Measurements from ENCODE around the gene HAUS1. TPM values are rescaled to one million over a fixed set of nuclear protein-coding genes. Genes with fewer than 3 reads are reported as not detected.
"Not testable (repeated sequence)": the region's sequence is repeated elsewhere in the genome, so short reads cannot be mapped to it uniquely, and the experiment has no call there.

HAUS1 gene
- total RNA-seq, 1 donor from 2014 or later = 7.8 TPM

- intact Hi-C loops (cut with DNase I) = loop anchor here (1.0 to 2.0 kb wide), 2 partner anchors 24 to 510 kb away; no protein-coding TSS in a partner anchor
- DNase-seq (ENCODE audit: low spot score) = peak; percentile 35
Observed at GRCh38 chr18:46148810-46149209, 44.6 kb downstream of the HAUS1 start.

- intact Hi-C loops (cut with DNase I) = no loop called here
- DNase-seq (ENCODE audit: low spot score) = no peak
Observed at GRCh38 chr18:46152436-46152807, 48.2 kb downstream of the HAUS1 start.

- no peak for DNase-seq (ENCODE audit: low spot score)
- intact Hi-C loops (cut with DNase I) = no loop called here
Observed at GRCh38 chr18:46152808-46153617, 48.8 kb downstream of the HAUS1 start.

DNA sequence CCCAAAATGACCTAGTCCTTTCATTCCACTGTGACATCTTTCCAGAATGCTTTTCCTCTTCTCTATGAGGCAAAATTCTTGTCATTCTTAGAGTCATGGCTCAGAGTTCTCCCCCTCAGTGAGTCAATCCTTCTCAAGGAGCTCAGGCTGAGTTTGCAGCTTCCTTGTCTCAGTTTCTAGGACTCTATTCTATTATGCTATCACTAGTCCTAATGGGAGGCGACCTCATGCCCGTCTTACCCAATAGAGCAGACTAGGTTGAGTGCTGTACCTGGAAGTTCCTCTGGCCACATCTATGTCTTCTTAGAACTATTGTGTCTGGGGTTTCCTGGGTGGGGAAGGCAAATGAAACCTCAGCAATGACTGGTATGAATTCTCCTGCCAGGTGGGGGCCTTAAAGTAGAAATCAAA is 51.5 kb downstream of the HAUS1 start:
- intact Hi-C loops (cut with DNase I) = no loop called here

GRCh38 chr18:46156124-46156745 is 52.0 kb downstream of the HAUS1 start:
- intact Hi-C loops (cut with DNase I) = no loop called here

More for the DNA sequence above, 51.5 kb downstream of the HAUS1 start:
- DNase-seq (ENCODE audit: low spot score) = no peak

DNA sequence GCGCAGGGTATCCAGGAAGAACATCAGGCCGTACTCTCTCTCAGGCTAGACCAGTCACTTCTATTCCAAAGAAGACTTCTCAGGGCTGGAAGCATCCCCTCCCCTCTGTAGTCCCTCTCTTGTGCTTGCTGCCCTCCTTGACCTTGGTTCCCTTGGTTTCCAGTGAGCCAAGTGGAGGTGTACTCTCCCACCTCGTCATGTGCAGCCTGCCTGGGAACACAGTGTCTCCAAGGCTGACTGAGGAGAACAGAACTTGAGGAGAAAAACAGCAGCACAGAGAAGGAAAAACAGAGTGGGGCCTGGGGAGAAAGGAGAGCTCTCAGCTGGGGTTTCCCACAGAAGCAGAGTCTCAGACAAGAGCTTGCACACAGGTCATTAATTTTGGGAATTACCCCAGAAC is 52.7 kb downstream of the HAUS1 start:
- DNase-seq (ENCODE audit: low spot score) = no peak
- intact Hi-C loops (cut with DNase I) = no loop called here

More at GRCh38 chr18:46156124-46156745, 52.0 kb downstream of the HAUS1 start:
- DNase-seq (ENCODE audit: low spot score) = no peak

DNA sequence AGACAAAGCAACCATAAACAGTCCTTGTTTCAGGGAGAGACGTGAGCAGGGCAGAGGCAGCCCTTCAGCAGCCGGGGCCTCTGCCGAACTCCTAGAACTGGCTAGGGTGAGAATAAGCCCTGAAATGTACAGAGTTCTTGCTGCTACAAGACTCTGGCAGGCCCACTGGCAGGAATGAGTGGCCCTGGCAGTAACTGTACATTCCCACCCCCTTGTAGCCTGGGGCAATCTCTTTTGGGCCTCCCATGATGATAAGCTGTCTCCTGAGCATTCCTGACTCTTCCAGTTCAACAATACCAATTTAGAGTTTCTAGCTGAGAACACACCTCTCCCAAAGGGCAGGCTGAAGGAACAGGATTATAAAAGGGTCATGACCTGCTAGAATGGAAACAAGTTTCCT is 54.3 kb downstream of the HAUS1 start:
- intact Hi-C loops (cut with DNase I) = no loop called here
- peak; percentile 41 for DNase-seq (ENCODE audit: low spot score)

GRCh38 chr18:46160050-46160798 is 56.0 kb downstream of the HAUS1 start:
- intact Hi-C loops (cut with DNase I) = no loop called here
- DNase-seq (ENCODE audit: low spot score) = no peak

DNA sequence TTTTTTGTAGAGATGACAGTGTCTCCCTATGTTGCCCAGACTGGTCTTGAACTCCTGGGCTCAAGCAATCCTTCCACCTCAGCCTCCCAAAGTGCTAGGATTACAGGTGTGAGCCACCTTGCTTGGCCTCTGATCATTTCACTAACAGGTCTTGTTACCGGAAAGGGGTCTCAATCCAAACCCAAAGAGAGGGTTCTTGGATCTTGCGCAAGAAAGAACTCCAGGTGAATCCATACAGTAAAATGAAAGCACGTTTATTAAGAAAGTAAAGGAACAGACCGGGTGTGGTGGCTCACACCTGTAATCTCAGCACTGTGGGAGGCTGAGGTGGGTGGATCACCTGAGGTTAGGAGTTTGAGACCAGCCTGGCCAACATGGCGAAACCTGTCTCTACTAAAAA is 56.7 kb downstream of the HAUS1 start:
- peak; percentile 47 for DNase-seq (ENCODE audit: low spot score)
- intact Hi-C loops (cut with DNase I) = not testable (repeated sequence)

GRCh38 chr18:46161703-46162396 is 57.7 kb downstream of the HAUS1 start:
- peak; percentile 41 for DNase-seq (ENCODE audit: low spot score)
- intact Hi-C loops (cut with DNase I) = no loop called here

GRCh38 chr18:46163091-46163490 is 58.9 kb downstream of the HAUS1 start:
- intact Hi-C loops (cut with DNase I) = no loop called here
- DNase-seq (ENCODE audit: low spot score) = no peak

DNA sequence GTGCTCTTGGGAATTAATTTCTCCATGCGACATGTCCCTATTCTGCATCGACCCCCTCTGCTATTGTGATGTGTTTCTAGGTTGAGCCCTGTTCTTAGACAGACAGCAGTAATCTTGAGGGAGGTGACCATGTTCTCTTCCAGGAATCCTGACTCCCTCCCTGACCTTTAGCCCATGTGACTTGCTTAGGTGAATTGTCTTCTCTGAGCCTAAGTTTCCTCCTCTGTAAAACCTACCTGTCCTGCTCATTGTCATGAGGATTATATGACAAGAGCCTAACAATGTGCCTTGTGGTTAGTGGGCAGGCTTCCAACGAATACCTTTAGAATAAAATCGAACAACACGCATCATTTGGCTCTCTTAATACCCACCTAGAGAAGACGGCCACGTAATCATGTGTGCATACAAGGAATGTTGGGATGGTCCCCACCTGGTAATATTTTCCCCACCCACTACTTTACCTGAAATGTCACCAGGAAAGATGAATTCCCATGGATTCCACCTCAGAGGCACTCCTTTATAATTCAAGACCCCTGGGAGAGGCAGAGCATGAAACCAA is 59.8 kb downstream of the HAUS1 start:
- no peak for DNase-seq (ENCODE audit: low spot score)
- intact Hi-C loops (cut with DNase I) = no loop called here

- intact Hi-C loops (cut with DNase I); DNase-seq (ENCODE audit: low spot score): not testable (repeated sequence)
Observed at GRCh38 chr18:46164502-46164901, 60.3 kb downstream of the HAUS1 start.

GRCh38 chr18:46164920-46165319 is 60.7 kb downstream of the HAUS1 start:
- DNase-seq (ENCODE audit: low spot score) = no peak
- intact Hi-C loops (cut with DNase I) = no loop called here

DNA sequence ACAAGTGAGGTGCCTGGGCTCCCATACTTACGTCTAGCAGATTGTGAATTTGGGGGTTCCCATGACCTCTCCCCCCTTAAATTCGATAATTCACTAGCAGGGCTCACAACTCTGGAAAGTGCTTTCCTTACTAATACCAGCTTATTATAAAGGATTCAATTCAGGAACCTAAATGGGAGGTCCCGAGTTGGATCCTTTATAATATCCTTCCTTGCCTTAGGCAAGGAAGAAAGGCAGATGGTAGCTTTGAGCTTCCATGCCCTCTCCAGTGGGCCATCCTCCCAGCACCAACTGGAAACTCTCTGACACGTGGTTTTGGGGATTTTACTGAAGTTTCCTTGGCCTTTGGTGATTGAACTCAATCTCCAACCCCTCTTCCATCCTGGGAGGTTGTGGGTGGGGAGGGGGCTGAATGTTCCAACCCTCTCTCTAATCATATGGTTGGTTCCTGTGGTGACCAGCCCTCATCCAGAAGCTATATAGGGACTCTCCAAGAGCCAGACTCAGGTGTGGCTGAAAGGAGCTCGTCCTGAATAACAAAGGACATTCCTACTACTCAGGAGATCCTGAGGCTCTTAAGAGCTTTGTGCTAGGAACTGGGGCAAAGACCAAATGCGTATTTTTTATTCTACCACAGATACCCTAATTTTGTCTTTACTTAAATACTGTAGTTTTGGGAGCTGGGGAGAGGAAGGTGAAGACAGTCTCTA is 62.2 kb downstream of the HAUS1 start:
- intact Hi-C loops (cut with DNase I) = no loop called here
- DNase-seq (ENCODE audit: low spot score) = no peak

DNA sequence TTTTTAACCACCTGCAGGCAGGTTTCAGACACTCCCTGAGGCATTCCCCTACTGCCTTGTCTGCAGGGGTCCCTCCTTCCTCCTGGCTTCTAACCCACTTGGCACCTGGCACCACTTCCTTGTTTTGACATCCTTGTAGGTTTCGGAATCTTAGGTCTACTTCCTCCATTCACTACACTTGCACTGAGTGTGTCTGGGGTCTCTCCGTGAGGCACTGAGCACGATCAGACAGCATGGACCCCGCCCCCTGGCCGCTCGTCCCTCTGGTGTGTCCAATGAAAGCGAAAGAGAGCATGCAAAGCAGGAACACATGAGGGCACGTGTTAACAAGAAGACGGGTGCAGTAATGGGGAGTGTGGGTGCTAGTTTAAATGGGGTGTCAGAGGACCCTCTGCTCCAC is 63.8 kb downstream of the HAUS1 start:
- no peak for DNase-seq (ENCODE audit: low spot score)
- intact Hi-C loops (cut with DNase I) = no loop called here

DNA sequence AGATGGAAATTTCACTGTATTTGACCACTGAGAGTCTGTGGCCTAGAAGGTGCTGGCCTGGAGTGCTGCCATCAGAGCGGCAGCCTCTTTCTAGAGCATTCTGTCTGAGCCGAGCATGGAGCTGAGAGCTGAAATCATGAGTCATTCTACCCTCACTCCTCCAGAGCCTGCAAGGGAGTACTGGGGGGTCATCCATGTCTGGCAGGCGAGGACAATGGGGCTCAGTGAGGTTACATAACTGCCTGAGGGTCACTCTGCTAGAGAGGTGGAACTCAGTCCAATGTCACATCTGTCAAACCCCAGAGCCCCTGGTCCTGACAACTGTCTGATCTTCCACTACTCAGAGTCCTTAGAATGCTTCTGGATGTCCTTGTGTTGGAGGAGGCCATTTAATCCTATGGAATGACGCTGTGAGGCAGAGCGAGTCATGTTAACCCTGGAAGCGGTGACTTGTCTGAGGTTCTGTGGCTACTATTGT is 65.3 kb downstream of the HAUS1 start:
- intact Hi-C loops (cut with DNase I) = no loop called here

GRCh38 chr18:46171331-46171730 is 67.1 kb downstream of the HAUS1 start:
- DNase-seq (ENCODE audit: low spot score) = no peak
- intact Hi-C loops (cut with DNase I) = loop anchor here (5.0 to 10.0 kb wide), 3 partner anchors 111 to 486 kb away; partner anchors contain the start of gene LOXHD1

More for the DNA sequence above, 65.3 kb downstream of the HAUS1 start:
- DNase-seq (ENCODE audit: low spot score) = no peak

All from cardiac septum (tissue), 1 donor.